Loucy (cell line): Measurements from ENCODE around the gene GAPVD1.

Source experiments
- H2AFZ ChIP-seq: fragments of 200-600 bp; sonication (generic); 2 replicates; pipeline ENCODE4 v1.6.0; 2016; ENCODE audit warnings: antibody characterized with exemption, mild to moderate bottlenecking, low read length, moderate library complexity
- H3F3A ChIP-seq: fragments of 200-600 bp; 2 replicates; pipeline ENCODE4 v1.6.0; 2016; ENCODE audit warnings: antibody characterized with exemption, low read depth, mild to moderate bottlenecking
- H3K27me3 ChIP-seq: fragments of 200-600 bp; sonication (generic); 2 replicates; pipeline ENCODE4 v1.6.1; 2014; ENCODE audit warnings: low read length, mild to moderate bottlenecking; ENCODE audit not compliant: insufficient read depth, poor library complexity, severe bottlenecking
- H3K36me3 ChIP-seq: fragments of 200-600 bp; sonication (generic); 2 replicates; pipeline ENCODE4 v1.6.1; 2016; ENCODE audit warnings: low read length; ENCODE audit not compliant: insufficient read depth
- H3K4me1 ChIP-seq: fragments of 200-600 bp; sonication (generic); 2 replicates; pipeline ENCODE4 v1.5.1; 2014; ENCODE audit warnings: low read length, mild to moderate bottlenecking; ENCODE audit not compliant: insufficient read depth, poor library complexity, severe bottlenecking
- H3K4me2 ChIP-seq: fragments of 200-600 bp; sonication (generic); 2 replicates; pipeline ENCODE4 v1.6.0; 2014; ENCODE audit warnings: antibody characterized with exemption, low read length, low read depth, mild to moderate bottlenecking; ENCODE audit not compliant: poor library complexity, severe bottlenecking
- H3K4me3 ChIP-seq: fragments of 200-600 bp; sonication (generic); 2 replicates; pipeline ENCODE4 v1.5.1; 2014; ENCODE audit warnings: low read length, mild to moderate bottlenecking, mixed read lengths; ENCODE audit not compliant: poor library complexity, severe bottlenecking
- H3K79me2 ChIP-seq: fragments of 200-600 bp; sonication (generic); 2 replicates; pipeline ENCODE4 v1.6.1; 2014; ENCODE audit warnings: low read length; ENCODE audit not compliant: insufficient read depth
- H3K9ac ChIP-seq: fragments of 200-600 bp; sonication (generic); 2 replicates; pipeline ENCODE4 v1.6.0; 2014; ENCODE audit warnings: mild to moderate bottlenecking, low read depth, low read length, moderate library complexity; ENCODE audit not compliant: poor library complexity, severe bottlenecking
- H3K9me2 ChIP-seq: fragments of 200-600 bp; sonication (generic); replicated peaks from 2 replicates; pipeline ENCODE4 v1.6.1; 2016; ENCODE audit warnings: low read depth, low read length, mixed read lengths
- H3K9me3 ChIP-seq: fragments of 200-600 bp; sonication (generic); 2 replicates; pipeline ENCODE4 v1.6.1; 2014; ENCODE audit warnings: mild to moderate bottlenecking, antibody characterized with exemption, low read length, low read depth; ENCODE audit not compliant: insufficient read depth
- H4K20me1 ChIP-seq: fragments of 200-600 bp; sonication (generic); 2 replicates; pipeline ENCODE4 v1.6.0; 2014; ENCODE audit warnings: antibody characterized with exemption, low read length, mild to moderate bottlenecking; ENCODE audit not compliant: insufficient read depth, poor library complexity, severe bottlenecking
- EZH2phosphoT487 ChIP-seq: fragments of 200-600 bp; IDR thresholded peaks from 2 replicates; pipeline ENCODE4 v1.6.1; 2018; ENCODE audit warnings: antibody characterized with exemption, mild to moderate bottlenecking, moderate library complexity, borderline replicate concordance
- TF ChIP-seq, protein P1 (sequence below): fragments of 200-600 bp; sonication (generic); conservative IDR thresholded peaks from 2 replicates; pipeline ENCODE4 v1.5.1; 2014; ENCODE audit warnings: mild to moderate bottlenecking, antibody characterized with exemption, low read length

The GAPVD1 gene

GRCh38 chr9:125332527-125332926 lies 70.9 kb downstream of the GAPVD1 start:
- H4K20me1 ChIP-seq = no peaks in the 10 kb centered on the region
- H3K36me3 ChIP-seq = peaks cover 68% of the 10 kb centered on the region
- H3K9ac ChIP-seq = no peak overlapping the region
- H2AFZ ChIP-seq = no peak overlapping the region
- H3F3A ChIP-seq = no peaks in the 10 kb centered on the region
- H3K79me2 ChIP-seq = no peaks in the 10 kb centered on the region
- no peaks in the 10 kb centered on the region for H3K9me3 ChIP-seq
- no peaks in the 10 kb centered on the region for H3K4me1 ChIP-seq
- no peak overlapping the region for H3K4me3 ChIP-seq
- no peaks in the 10 kb centered on the region for H3K9me2 ChIP-seq
- no peak for TF ChIP-seq EZH2phosphoT487
- TF ChIP-seq, protein P1, sequence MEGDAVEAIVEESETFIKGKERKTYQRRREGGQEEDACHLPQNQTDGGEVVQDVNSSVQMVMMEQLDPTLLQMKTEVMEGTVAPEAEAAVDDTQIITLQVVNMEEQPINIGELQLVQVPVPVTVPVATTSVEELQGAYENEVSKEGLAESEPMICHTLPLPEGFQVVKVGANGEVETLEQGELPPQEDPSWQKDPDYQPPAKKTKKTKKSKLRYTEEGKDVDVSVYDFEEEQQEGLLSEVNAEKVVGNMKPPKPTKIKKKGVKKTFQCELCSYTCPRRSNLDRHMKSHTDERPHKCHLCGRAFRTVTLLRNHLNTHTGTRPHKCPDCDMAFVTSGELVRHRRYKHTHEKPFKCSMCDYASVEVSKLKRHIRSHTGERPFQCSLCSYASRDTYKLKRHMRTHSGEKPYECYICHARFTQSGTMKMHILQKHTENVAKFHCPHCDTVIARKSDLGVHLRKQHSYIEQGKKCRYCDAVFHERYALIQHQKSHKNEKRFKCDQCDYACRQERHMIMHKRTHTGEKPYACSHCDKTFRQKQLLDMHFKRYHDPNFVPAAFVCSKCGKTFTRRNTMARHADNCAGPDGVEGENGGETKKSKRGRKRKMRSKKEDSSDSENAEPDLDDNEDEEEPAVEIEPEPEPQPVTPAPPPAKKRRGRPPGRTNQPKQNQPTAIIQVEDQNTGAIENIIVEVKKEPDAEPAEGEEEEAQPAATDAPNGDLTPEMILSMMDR = no peak
- H3K4me2 ChIP-seq = no peak overlapping the region
- H3K27me3 ChIP-seq = no peaks in the 10 kb centered on the region

GRCh38 chr9:125337236-125337635 lies 75.6 kb downstream of the GAPVD1 start:
- H2AFZ ChIP-seq = no peak overlapping the region
- peaks cover 13% of the 10 kb centered on the region for H3K4me1 ChIP-seq
- H3K9me3 ChIP-seq = no peaks in the 10 kb centered on the region
- no peaks in the 10 kb centered on the region for H3K27me3 ChIP-seq
- H3K4me2 ChIP-seq = no peak overlapping the region
- TF ChIP-seq, protein P1 = no peak
- TF ChIP-seq EZH2phosphoT487 = no peak
- peaks cover 54% of the 10 kb centered on the region for H3K36me3 ChIP-seq
- no peak overlapping the region for H3K4me3 ChIP-seq
- H4K20me1 ChIP-seq = no peaks in the 10 kb centered on the region
- H3K9ac ChIP-seq = no peak overlapping the region
- H3K79me2 ChIP-seq = no peaks in the 10 kb centered on the region
- no peaks in the 10 kb centered on the region for H3F3A ChIP-seq
- no peaks in the 10 kb centered on the region for H3K9me2 ChIP-seq

GRCh38 chr9:125338929-125339328 lies 77.3 kb downstream of the GAPVD1 start:
- H3F3A ChIP-seq = no peaks in the 10 kb centered on the region
- H3K4me1 ChIP-seq = peaks cover 20% of the 10 kb centered on the region
- no peaks in the 10 kb centered on the region for H3K9me3 ChIP-seq
- no peak overlapping the region for H3K9ac ChIP-seq
- H2AFZ ChIP-seq = no peak overlapping the region
- no peaks in the 10 kb centered on the region for H3K27me3 ChIP-seq
- H3K79me2 ChIP-seq = no peaks in the 10 kb centered on the region
- no peak overlapping the region for H3K4me2 ChIP-seq
- no peaks in the 10 kb centered on the region for H3K9me2 ChIP-seq
- H4K20me1 ChIP-seq = no peaks in the 10 kb centered on the region
- peaks cover 41% of the 10 kb centered on the region for H3K36me3 ChIP-seq
- TF ChIP-seq EZH2phosphoT487 = no peak
- TF ChIP-seq, protein P1 = no peak
- H3K4me3 ChIP-seq = no peak overlapping the region
